ENCODE data around the gene SUPT3H.

DNA sequence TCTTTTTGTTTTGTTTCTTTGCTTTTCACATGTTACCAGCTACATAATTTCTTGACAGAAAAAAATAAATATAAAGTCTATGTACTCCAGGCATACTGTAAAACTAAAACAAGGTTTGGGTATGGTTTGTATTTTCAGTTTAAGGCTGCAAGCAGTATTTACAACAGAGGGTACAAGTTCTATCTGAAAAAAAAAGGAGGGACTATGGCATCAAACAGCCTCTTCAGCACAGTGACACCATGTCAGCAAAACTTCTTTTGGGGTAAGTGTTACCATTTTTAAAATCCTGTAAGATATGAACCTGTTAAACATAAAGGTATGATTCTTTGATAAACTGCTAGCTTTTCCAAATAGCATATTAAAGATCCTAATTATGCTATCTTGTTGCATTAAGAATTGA, 49.2 kb downstream of the SUPT3H start:
- no peak for TF ChIP-seq CTCF (IDR thresholded peaks at IDR 0.05)
- TF ChIP-seq POLR2AphosphoS5 (IDR thresholded peaks at IDR 0.05) = no peak
- no peak for TF ChIP-seq EP300 (IDR thresholded peaks at IDR 0.05; ENCODE audit: low read depth)
- no peak for TF ChIP-seq POLR2A (IDR thresholded peaks at IDR 0.05)

All from transverse colon (tissue), 4 donors.